ENCODE results near the gene NOBOX. TPM values are rescaled to one million over a fixed set of nuclear protein-coding genes. Genes with fewer than 3 reads are reported as not detected.
A peak's percentile ranks its signal among the peaks of the same experiment; 100 is the strongest.
"Not testable (repeated sequence)": the region's sequence is repeated elsewhere in the genome, so short reads cannot be mapped to it uniquely, and the experiment has no call there.

The NOBOX gene
- total RNA-seq, 4 donors from 2014 or later: not detected

- Histone ChIP-seq H3K4me1 (peaks cover 0 to 24% (median 0%) of the 10 kb centered on the region in 3 donors), H3K4me3 (no peak overlapping the region), H3K36me3 (no peaks in the 10 kb centered on the region), H3K27me3 (no peaks in the 10 kb centered on the region), H3K9me3 (no peaks in the 10 kb centered on the region), H3K27ac (no peak overlapping the region)
- intact Hi-C loops (cut with DNase I): no loop called here
- no peak for DNase-seq
- TF ChIP-seq POLR2A (IDR thresholded peaks at IDR 0.05): no peak
- no peak for TF ChIP-seq CTCF (IDR thresholded peaks at IDR 0.05)
Observed at GRCh38 chr7:144386741-144387140, 16.8 kb downstream of the NOBOX start.

DNA sequence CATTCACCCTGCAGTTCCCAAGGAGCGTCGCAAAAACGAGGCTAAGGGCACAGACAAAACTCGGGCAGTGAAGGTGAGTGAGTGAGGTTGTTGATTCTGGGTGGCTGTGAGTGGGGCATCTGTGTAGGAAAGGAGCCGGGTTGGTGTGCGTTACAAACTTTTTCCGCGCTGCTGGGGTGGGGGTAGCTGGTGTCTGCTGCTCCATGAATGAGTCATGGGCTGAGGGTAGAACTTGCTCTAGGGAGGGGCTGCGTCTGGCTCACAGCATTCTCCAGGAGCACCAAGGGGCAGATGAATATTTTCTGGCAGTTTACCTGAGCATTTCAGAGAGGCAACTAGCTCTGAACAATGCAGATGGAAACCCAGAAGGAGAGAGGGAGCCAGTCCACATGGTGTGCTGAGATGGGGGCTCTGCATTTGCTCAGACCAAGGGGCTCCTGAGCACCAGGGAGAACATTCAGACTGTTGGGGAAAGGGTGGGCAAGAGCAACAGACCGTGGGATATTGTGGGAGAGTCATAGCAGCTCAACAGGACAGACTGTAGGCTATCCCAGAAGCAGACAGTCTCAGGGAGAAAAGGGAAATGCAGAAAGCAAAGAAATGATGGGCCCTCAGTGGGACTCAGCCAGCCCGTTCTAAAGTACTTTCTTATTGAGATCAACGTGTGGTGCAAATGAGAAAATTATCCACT, 18.8 kb downstream of the NOBOX start:
- Histone ChIP-seq H3K4me3 (no peak overlapping the region), H3K27ac (peak overlapping the region; percentile 25 to 59 (median 33)), H3K27me3 (no peaks in the 10 kb centered on the region), H3K9me3 (no peaks in the 10 kb centered on the region), H3K4me1 (peaks cover 0 to 17% (median 0%) of the 10 kb centered on the region in 3 donors), H3K36me3 (peaks cover 0 to 18% (median 5%) of the 10 kb centered on the region in 3 donors)
- intact Hi-C loops (cut with DNase I): no loop called here
- 48 to 58% methylated on average over 7 to 12 of the region's 12 CpGs for WGBS, 2 donors
- no peak for TF ChIP-seq CTCF (IDR thresholded peaks at IDR 0.05)
- no peak for TF ChIP-seq POLR2A (IDR thresholded peaks at IDR 0.05)
- no peak for DNase-seq

DNA sequence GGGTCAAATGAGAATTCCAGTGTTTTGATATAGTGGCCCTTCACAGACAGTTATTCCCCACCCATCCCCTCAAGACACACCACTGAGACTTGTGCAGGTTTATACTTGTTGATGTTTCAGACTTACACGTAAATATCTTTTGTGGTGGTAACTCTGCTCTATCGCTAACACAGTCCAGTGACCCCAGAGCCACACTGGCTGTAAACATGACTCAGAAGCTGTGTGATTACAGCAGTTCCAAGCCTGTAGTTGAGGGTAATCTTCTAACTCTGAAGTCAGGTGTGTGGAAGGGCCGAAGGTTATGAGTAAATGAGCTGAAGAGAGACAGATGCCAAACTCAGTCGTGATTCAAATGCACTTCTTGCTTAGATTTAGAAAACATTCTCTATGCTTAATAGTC, 19.4 kb downstream of the NOBOX start:
- Histone ChIP-seq H3K27ac (peak overlapping the region; percentile 25 to 59 (median 33)), H3K4me3 (no peak overlapping the region), H3K36me3 (peaks cover 0 to 25% (median 7%) of the 10 kb centered on the region in 3 donors), H3K27me3 (no peaks in the 10 kb centered on the region), H3K4me1 (peaks cover 0 to 17% (median 0%) of the 10 kb centered on the region in 3 donors), H3K9me3 (no peaks in the 10 kb centered on the region)
- intact Hi-C loops (cut with DNase I): no loop called here
- DNase-seq: no peak
- TF ChIP-seq POLR2A (IDR thresholded peaks at IDR 0.05): no peak
- TF ChIP-seq CTCF (IDR thresholded peaks at IDR 0.05): no peak
- 34 to 36% methylated on average over 4 of the region's 4 CpGs for WGBS, 2 donors

DNA sequence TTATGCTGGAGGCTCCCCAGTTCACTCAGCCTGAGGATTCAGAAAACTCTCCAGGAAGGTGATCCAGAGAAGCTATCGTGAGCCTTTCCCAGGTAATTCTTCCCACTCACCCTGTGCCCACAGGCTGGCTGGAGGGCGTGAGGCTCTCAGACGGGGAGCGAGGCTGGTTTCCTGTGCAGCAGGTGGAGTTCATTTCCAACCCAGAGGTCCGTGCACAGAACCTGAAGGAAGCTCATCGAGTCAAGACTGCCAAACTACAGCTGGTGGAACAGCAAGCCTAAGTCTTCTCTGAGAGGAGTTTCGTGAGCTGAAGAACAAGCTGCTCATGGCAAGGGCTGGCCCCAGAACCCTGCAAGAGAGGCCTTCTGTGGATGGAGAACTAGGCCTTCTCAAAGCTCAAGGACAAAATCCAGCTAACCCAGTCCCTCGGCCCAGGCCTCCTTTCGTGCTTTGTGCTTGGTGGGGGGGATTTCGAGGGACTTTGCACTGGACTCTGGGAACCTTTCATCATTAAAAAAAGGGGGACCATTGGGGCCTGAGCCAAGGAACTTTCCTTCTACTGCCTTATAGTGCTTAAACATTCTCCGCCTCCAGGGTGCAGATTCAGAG, 23.6 kb downstream of the NOBOX start:
- Histone ChIP-seq H3K4me1 (peaks cover 0 to 12% (median 0%) of the 10 kb centered on the region in 3 donors), H3K27me3 (no peaks in the 10 kb centered on the region), H3K36me3 (peaks cover 0 to 49% (median 7%) of the 10 kb centered on the region in 3 donors), H3K4me3 (no peak overlapping the region), H3K9me3 (no peaks in the 10 kb centered on the region), H3K27ac (no peak overlapping the region)
- 90 to 100% methylated on average over 2 to 6 of the region's 11 CpGs for WGBS, 2 donors
- intact Hi-C loops (cut with DNase I): no loop called here
- no peak for TF ChIP-seq CTCF (IDR thresholded peaks at IDR 0.05)
- no peak for TF ChIP-seq POLR2A (IDR thresholded peaks at IDR 0.05)
- no peak for DNase-seq

- no peaks in the 10 kb centered on the region for H3K27me3 ChIP-seq
- WGBS, 2 donors: 90 to 100% methylated on average over 3 of the region's 9 CpGs
- H3K4me3 ChIP-seq: no peak overlapping the region
- no peaks in the 10 kb centered on the region for H3K9me3 ChIP-seq
- DNase-seq: no peak
- H3K4me1 ChIP-seq: no peaks in the 10 kb centered on the region
- peaks cover 0 to 49% (median 7%) of the 10 kb centered on the region in 3 donors for H3K36me3 ChIP-seq
- intact Hi-C loops (cut with DNase I): no loop called here
- H3K27ac ChIP-seq: no peak overlapping the region
- no peak for TF ChIP-seq POLR2A (IDR thresholded peaks at IDR 0.05)
- TF ChIP-seq CTCF (IDR thresholded peaks at IDR 0.05): no peak
Observed at GRCh38 chr7:144378651-144379050, 24.8 kb downstream of the NOBOX start.

- DNase-seq; H3K9me3 ChIP-seq; H3K27me3 ChIP-seq; H3K36me3 ChIP-seq; H3K27ac ChIP-seq; H3K4me1 ChIP-seq; intact Hi-C loops (cut with DNase I); H3K4me3 ChIP-seq: not testable (repeated sequence)
- no CpG with 5 or more reads among the region's 7 CpGs for WGBS, 2 donors
Observed at GRCh38 chr7:144369221-144369620, 34.3 kb downstream of the NOBOX start.

GRCh38 chr7:144367250-144367649, 36.2 kb downstream of the NOBOX start:
- intact Hi-C loops (cut with DNase I): not testable (repeated sequence)

GRCh38 chr7:144365523-144365922, 38.0 kb downstream of the NOBOX start:
- not testable (repeated sequence) for H3K27me3 ChIP-seq
- WGBS, 2 donors: no CpG with 5 or more reads among the region's 6 CpGs

More at GRCh38 chr7:144367250-144367649, 36.2 kb downstream of the NOBOX start:
- not testable (repeated sequence) for H3K27me3 ChIP-seq, H3K36me3 ChIP-seq, H3K4me3 ChIP-seq, H3K27ac ChIP-seq, H3K9me3 ChIP-seq, H3K4me1 ChIP-seq, DNase-seq
- no CpG with 5 or more reads among the region's 9 CpGs for WGBS, 2 donors

More at GRCh38 chr7:144365523-144365922, 38.0 kb downstream of the NOBOX start:
- H3K27ac ChIP-seq; H3K36me3 ChIP-seq; H3K4me3 ChIP-seq; H3K4me1 ChIP-seq; H3K9me3 ChIP-seq; DNase-seq; intact Hi-C loops (cut with DNase I): not testable (repeated sequence)
